ENCODE results near the gene CADPS2. TPM values are rescaled to one million over a fixed set of nuclear protein-coding genes. Genes with fewer than 3 reads are reported as not detected.
"Not testable (repeated sequence)": the region's sequence is repeated elsewhere in the genome, so short reads cannot be mapped to it uniquely, and the experiment has no call there.

The CADPS2 gene
- total RNA-seq, 1 donor from 2014 or later = 27.8 TPM

DNA sequence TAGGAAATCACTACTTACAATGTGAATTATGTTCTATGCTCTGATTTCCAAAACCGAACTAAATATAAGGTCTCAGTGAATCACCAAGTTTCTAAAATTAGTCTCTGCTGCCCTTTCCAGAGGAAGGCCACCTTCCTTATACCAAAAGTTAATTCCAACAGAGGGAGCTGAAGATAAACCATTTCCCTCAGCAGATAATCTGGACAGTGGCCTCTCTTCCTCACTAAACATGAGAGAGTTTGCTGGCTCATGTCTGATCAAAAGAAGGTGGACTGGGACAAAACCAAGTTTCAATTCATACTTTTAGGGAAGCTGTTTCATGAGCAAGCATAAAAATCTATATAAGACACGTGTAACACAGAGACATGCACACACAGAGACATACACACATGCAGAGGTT lies 588.1 kb downstream of the CADPS2 start:
- peaks cover 9% of the 10 kb centered on the region for H3K36me3 Mint-ChIP-seq (ENCODE audit: low read depth, unreplicated experiment)
- no peak for TF ChIP-seq CTCF (IDR thresholded peaks at IDR 0.05; ENCODE audit: unreplicated experiment)
- H3K9me3 Mint-ChIP-seq (ENCODE audit: unreplicated experiment) = no peaks in the 10 kb centered on the region
- no peak overlapping the region for H3K27ac Mint-ChIP-seq (ENCODE audit: unreplicated experiment)
- peaks cover 17% of the 10 kb centered on the region for H3K4me1 Mint-ChIP-seq (ENCODE audit: unreplicated experiment)
- DNase-seq (ENCODE audit: low spot score) = no peak
- H3K27me3 Mint-ChIP-seq (ENCODE audit: unreplicated experiment) = peaks cover 20% of the 10 kb centered on the region
- no peak overlapping the region for H3K4me3 Mint-ChIP-seq (ENCODE audit: unreplicated experiment)

- Mint-ChIP-seq H3K9me3 (ENCODE audit: unreplicated experiment) (no peaks in the 10 kb centered on the region), H3K4me1 (ENCODE audit: unreplicated experiment) (no peaks in the 10 kb centered on the region), H3K27ac (ENCODE audit: unreplicated experiment) (no peak overlapping the region), H3K4me3 (ENCODE audit: unreplicated experiment) (no peak overlapping the region), H3K36me3 (ENCODE audit: low read depth, unreplicated experiment) (no peaks in the 10 kb centered on the region), H3K27me3 (ENCODE audit: unreplicated experiment) (no peaks in the 10 kb centered on the region)
- TF ChIP-seq CTCF (IDR thresholded peaks at IDR 0.05; ENCODE audit: unreplicated experiment) = no peak
- DNase-seq (ENCODE audit: low spot score) = no peak
Observed at GRCh38 chr7:122291189-122291588, 595.1 kb downstream of the CADPS2 start.

- H3K27me3 Mint-ChIP-seq (ENCODE audit: unreplicated experiment) = no peaks in the 10 kb centered on the region
- TF ChIP-seq CTCF (IDR thresholded peaks at IDR 0.05; ENCODE audit: unreplicated experiment) = no peak
Observed at GRCh38 chr7:122290476-122290875, 595.8 kb downstream of the CADPS2 start.

DNA sequence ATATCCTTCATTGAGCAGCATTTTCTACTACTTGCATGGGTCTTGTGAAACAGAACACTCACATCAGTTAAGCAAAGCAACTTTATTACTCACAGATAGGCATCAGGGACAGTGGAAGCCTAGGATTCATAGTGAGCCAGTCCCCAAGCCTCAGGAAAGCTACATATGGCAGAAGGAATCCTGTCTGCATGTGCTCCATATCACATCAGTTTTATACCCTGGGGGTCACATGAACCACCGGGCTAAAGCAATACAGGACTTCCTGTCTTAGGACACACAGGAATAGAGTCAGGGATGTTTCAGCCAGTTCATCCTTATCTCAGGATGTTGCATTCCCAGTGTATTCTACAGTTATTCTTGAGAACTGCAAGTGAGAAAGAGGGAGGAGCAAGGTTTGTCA lies 596.8 kb downstream of the CADPS2 start:
- Mint-ChIP-seq H3K27ac (ENCODE audit: unreplicated experiment) (no peak overlapping the region), H3K4me3 (ENCODE audit: unreplicated experiment) (no peak overlapping the region), H3K27me3 (ENCODE audit: unreplicated experiment) (no peaks in the 10 kb centered on the region), H3K36me3 (ENCODE audit: low read depth, unreplicated experiment) (no peaks in the 10 kb centered on the region), H3K4me1 (ENCODE audit: unreplicated experiment) (no peaks in the 10 kb centered on the region), H3K9me3 (ENCODE audit: unreplicated experiment) (no peaks in the 10 kb centered on the region)
- no peak for TF ChIP-seq CTCF (IDR thresholded peaks at IDR 0.05; ENCODE audit: unreplicated experiment)
- DNase-seq (ENCODE audit: low spot score) = no peak

More at GRCh38 chr7:122290476-122290875, 595.8 kb downstream of the CADPS2 start:
- H3K36me3 Mint-ChIP-seq (ENCODE audit: low read depth, unreplicated experiment) = no peaks in the 10 kb centered on the region
- H3K4me1 Mint-ChIP-seq (ENCODE audit: unreplicated experiment) = no peaks in the 10 kb centered on the region
- no peak overlapping the region for H3K27ac Mint-ChIP-seq (ENCODE audit: unreplicated experiment)
- no peak for DNase-seq (ENCODE audit: low spot score)
- no peaks in the 10 kb centered on the region for H3K9me3 Mint-ChIP-seq (ENCODE audit: unreplicated experiment)
- H3K4me3 Mint-ChIP-seq (ENCODE audit: unreplicated experiment) = no peak overlapping the region

GRCh38 chr7:122284608-122285007 lies 601.7 kb downstream of the CADPS2 start:
- not testable (repeated sequence) for DNase-seq (ENCODE audit: low spot score); H3K9me3 Mint-ChIP-seq (ENCODE audit: unreplicated experiment); H3K4me3 Mint-ChIP-seq (ENCODE audit: unreplicated experiment); H3K4me1 Mint-ChIP-seq (ENCODE audit: unreplicated experiment); H3K27ac Mint-ChIP-seq (ENCODE audit: unreplicated experiment); H3K27me3 Mint-ChIP-seq (ENCODE audit: unreplicated experiment); H3K36me3 Mint-ChIP-seq (ENCODE audit: low read depth, unreplicated experiment)

- H3K4me1 Mint-ChIP-seq (ENCODE audit: unreplicated experiment) = no peaks in the 10 kb centered on the region
- H3K36me3 Mint-ChIP-seq (ENCODE audit: low read depth, unreplicated experiment) = no peaks in the 10 kb centered on the region
- no peak for DNase-seq (ENCODE audit: low spot score)
- H3K9me3 Mint-ChIP-seq (ENCODE audit: unreplicated experiment) = no peaks in the 10 kb centered on the region
- no peak for TF ChIP-seq CTCF (IDR thresholded peaks at IDR 0.05; ENCODE audit: unreplicated experiment)
- H3K27ac Mint-ChIP-seq (ENCODE audit: unreplicated experiment) = no peak overlapping the region
- H3K4me3 Mint-ChIP-seq (ENCODE audit: unreplicated experiment) = no peak overlapping the region
- H3K27me3 Mint-ChIP-seq (ENCODE audit: unreplicated experiment) = peaks cover under 1% of the 10 kb centered on the region
Observed at GRCh38 chr7:122273117-122273516, 613.1 kb downstream of the CADPS2 start.
